Osteoblast (primary cell): Measurements from ENCODE around the gene ADCY2. TPM values are rescaled to one million over a fixed set of nuclear protein-coding genes. Genes with fewer than 3 reads are reported as not detected.

Experiments
- DNase-seq: peaks from one replicate; pipeline ENCODE4 v3.0.0; 2011; ENCODE audit warnings: low spot score, mixed read lengths; ENCODE audit not compliant: insufficient read length; ENCODE audit errors: missing footprints
- H2AFZ ChIP-seq: 2 replicates; pipeline ENCODE4 v1.6.0; 2011; ENCODE audit warnings: mild to moderate bottlenecking, low read length
- H3K27ac ChIP-seq: 2 replicates; pipeline ENCODE4 v1.5.1; 2011; ENCODE audit warnings: mild to moderate bottlenecking, low read depth, low read length, moderate library complexity
- H3K27me3 ChIP-seq: 2 replicates; pipeline ENCODE4 v1.6.0; 2012; ENCODE audit warnings: mild to moderate bottlenecking, control low read depth, inconsistent platforms, low read length, moderate library complexity; ENCODE audit not compliant: insufficient read depth
- H3K36me3 ChIP-seq: 2 replicates; pipeline ENCODE4 v1.5.1; 2011; ENCODE audit warnings: mild to moderate bottlenecking, low read length, control low read depth, moderate library complexity; ENCODE audit not compliant: insufficient read depth
- H3K4me1 ChIP-seq: 2 replicates; pipeline ENCODE4 v1.5.1; 2011; ENCODE audit warnings: mild to moderate bottlenecking, low read length, control low read depth, moderate library complexity; ENCODE audit not compliant: insufficient read depth
- H3K4me2 ChIP-seq: 2 replicates; pipeline ENCODE4 v1.6.0; 2011; ENCODE audit warnings: mild to moderate bottlenecking, low read length; ENCODE audit not compliant: insufficient read depth
- H3K4me3 ChIP-seq: fragments of 200-600 bp; sonication (generic); 3 replicates; pipeline ENCODE4 v1.5.1; 2012; ENCODE audit warnings: mild to moderate bottlenecking, low read length, inconsistent platforms; ENCODE audit not compliant: insufficient read depth
- H3K79me2 ChIP-seq: 2 replicates; pipeline ENCODE4 v1.6.0; 2012; ENCODE audit warnings: mild to moderate bottlenecking, low read length, control low read depth, inconsistent platforms; ENCODE audit not compliant: insufficient read depth
- H3K9me3 ChIP-seq: 2 replicates; pipeline ENCODE4 v1.5.1; 2011; ENCODE audit warnings: low read depth, low read length, control low read depth
- H4K20me1 ChIP-seq: 2 replicates; pipeline ENCODE4 v1.6.0; 2012; ENCODE audit warnings: mild to moderate bottlenecking, low read length, control low read depth; ENCODE audit not compliant: insufficient read depth
- CTCF ChIP-seq: IDR thresholded peaks from 2 replicates; pipeline ENCODE4 v1.5.1; 2011; ENCODE audit warnings: mild to moderate bottlenecking, low read depth, low read length, moderate library complexity; ENCODE audit errors: extremely low read depth
- total RNA-seq: library from RNA; depleted of rRNA; stranded (reverse); fragments of >200 nt; gene quantifications from 2 replicates; pipeline ENCODE4 v1.2.3, GENCODE V29; 2012

Gene ADCY2
- total RNA-seq, 1 donor = under 0.01 TPM

GRCh38 chr5:7745882-7746610 is 350.1 kb downstream of the ADCY2 start:
- H3K27ac ChIP-seq = no peak overlapping the region
- DNase-seq = no peak
- H4K20me1 ChIP-seq = no peaks in the 10 kb centered on the region
- H2AFZ ChIP-seq = no peak overlapping the region
- H3K4me2 ChIP-seq = no peak overlapping the region
- no peaks in the 10 kb centered on the region for H3K4me1 ChIP-seq
- H3K9me3 ChIP-seq = no peaks in the 10 kb centered on the region
- peak; percentile 90 for TF ChIP-seq CTCF
- H3K4me3 ChIP-seq = no peak overlapping the region
- H3K36me3 ChIP-seq = no peaks in the 10 kb centered on the region
- no peaks in the 10 kb centered on the region for H3K79me2 ChIP-seq
- no peaks in the 10 kb centered on the region for H3K27me3 ChIP-seq

GRCh38 chr5:7747728-7748127 is 351.8 kb downstream of the ADCY2 start:
- H3K9me3 ChIP-seq = no peaks in the 10 kb centered on the region
- no peak overlapping the region for H2AFZ ChIP-seq
- no peaks in the 10 kb centered on the region for H3K36me3 ChIP-seq
- no peaks in the 10 kb centered on the region for H3K27me3 ChIP-seq
- no peaks in the 10 kb centered on the region for H3K4me1 ChIP-seq
- no peak for TF ChIP-seq CTCF
- no peak for DNase-seq
- no peaks in the 10 kb centered on the region for H4K20me1 ChIP-seq
- H3K4me2 ChIP-seq = no peak overlapping the region
- H3K27ac ChIP-seq = no peak overlapping the region
- no peaks in the 10 kb centered on the region for H3K79me2 ChIP-seq
- H3K4me3 ChIP-seq = no peak overlapping the region

GRCh38 chr5:7749626-7750025 is 353.7 kb downstream of the ADCY2 start:
- no peak overlapping the region for H3K4me3 ChIP-seq
- no peak overlapping the region for H3K27ac ChIP-seq
- no peak for TF ChIP-seq CTCF
- no peak overlapping the region for H2AFZ ChIP-seq
- H3K4me1 ChIP-seq = no peaks in the 10 kb centered on the region
- H4K20me1 ChIP-seq = no peaks in the 10 kb centered on the region
- DNase-seq = no peak
- no peaks in the 10 kb centered on the region for H3K36me3 ChIP-seq
- H3K9me3 ChIP-seq = no peaks in the 10 kb centered on the region
- no peaks in the 10 kb centered on the region for H3K79me2 ChIP-seq
- H3K27me3 ChIP-seq = no peaks in the 10 kb centered on the region
- no peak overlapping the region for H3K4me2 ChIP-seq

- Histone ChIP-seq H2AFZ (no peak overlapping the region), H3K79me2 (no peaks in the 10 kb centered on the region), H3K36me3 (no peaks in the 10 kb centered on the region), H3K27ac (no peak overlapping the region), H4K20me1 (no peaks in the 10 kb centered on the region), H3K27me3 (no peaks in the 10 kb centered on the region), H3K4me3 (no peak overlapping the region), H3K4me1 (no peaks in the 10 kb centered on the region), H3K9me3 (no peaks in the 10 kb centered on the region), H3K4me2 (no peak overlapping the region)
- TF ChIP-seq CTCF = no peak
- no peak for DNase-seq
Observed at GRCh38 chr5:7751874-7752273, 355.9 kb downstream of the ADCY2 start.
